Prostate gland (tissue), 2 donors: ENCODE results near the gene CFAP97.

Experiments
- CTCF ChIP-seq, 4 experiments: fragments of 200-600 bp in 2 of 4; fragments of 450-650 bp in 2 of 4; sonication (generic) in 2 of 4; IDR thresholded peaks; 1 replicate in 3 of 4; 2 replicates in 1 of 4; pipeline ENCODE4 v1.5.1; 2016 to 2019; ENCODE audit warnings: antibody characterized with exemption in 4 of 4, mild to moderate bottlenecking in 2 of 4, moderate library complexity in 2 of 4
- POLR2AphosphoS5 ChIP-seq: sonication (generic); formaldehyde crosslinking; IDR thresholded peaks from one replicate; pipeline ENCODE4 v1.6.1; 2017; ENCODE audit warnings: antibody characterized with exemption

DNA sequence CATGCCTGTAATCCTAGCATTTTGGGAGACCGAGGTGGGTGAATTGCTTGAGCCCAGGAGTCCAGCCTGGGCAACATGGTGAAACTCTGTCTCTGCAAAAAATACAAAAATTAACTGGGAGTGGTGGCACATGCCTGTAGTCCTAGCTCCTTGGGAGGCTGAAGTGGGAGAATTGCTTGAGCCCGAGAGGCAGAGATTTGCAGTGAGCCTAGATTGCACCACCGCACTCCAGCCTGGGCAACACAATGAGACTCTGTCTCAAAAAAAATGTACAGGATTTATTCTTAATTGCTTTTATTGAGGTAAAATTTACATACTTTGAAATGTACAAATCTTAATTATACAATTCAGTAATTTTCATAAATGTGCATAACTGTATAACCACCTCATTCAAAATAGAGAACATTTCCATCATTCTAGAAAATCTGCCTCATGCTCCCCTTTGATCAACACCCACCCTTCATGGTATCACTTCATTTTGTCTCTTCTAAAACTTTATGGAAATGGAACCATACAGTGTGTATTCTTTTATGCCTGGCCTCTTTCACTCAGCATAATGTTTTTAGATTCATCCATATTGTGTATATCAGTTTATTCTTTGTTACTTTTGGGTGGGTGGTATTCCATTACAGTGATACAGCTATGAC lies 44.7 kb upstream of the CFAP97 start:
- no peak for TF ChIP-seq CTCF (IDR thresholded peaks at IDR 0.05)
- TF ChIP-seq POLR2AphosphoS5: no peak
